HepG2 (cell line): ENCODE measurements around the gene IRF2BPL. TPM values are rescaled to one million over a fixed set of nuclear protein-coding genes. Genes with fewer than 3 reads are reported as not detected.
A peak's percentile ranks its signal among the peaks of the same experiment; 100 is the strongest.

Experiments
- CSRNP1 ChIP-seq: sonication (generic); formaldehyde crosslinking; IDR thresholded peaks from 2 replicates; pipeline ENCODE4 v1.8.1; 2023; ENCODE audit warnings: mild to moderate bottlenecking, missing genetic modification reagents
- HMG20B ChIP-seq: conservative IDR thresholded peaks from 2 replicates; pipeline ENCODE4 v1.6.1; 2016; ENCODE audit warnings: missing genetic modification reagents, missing compliant biosample characterization
- HOXA9 ChIP-seq: sonication (generic); formaldehyde crosslinking; IDR thresholded peaks from 2 replicates; pipeline ENCODE4 v1.8.1; 2022; ENCODE audit warnings: missing genetic modification reagents, mild to moderate bottlenecking, moderate library complexity, borderline replicate concordance
- IRF9 ChIP-seq: sonication (generic); formaldehyde crosslinking; IDR thresholded peaks from 2 replicates; pipeline ENCODE4 v1.8.0; 2022; ENCODE audit warnings: missing genetic modification reagents, mild to moderate bottlenecking, borderline replicate concordance
- NFATC3 ChIP-seq: sonication (generic); formaldehyde crosslinking; IDR thresholded peaks from 2 replicates; pipeline ENCODE4 v1.5.1; 2020; ENCODE audit warnings: mild to moderate bottlenecking, missing genetic modification reagents
- NKX3-1 ChIP-seq: sonication (generic); formaldehyde crosslinking; IDR thresholded peaks from 2 replicates; pipeline ENCODE4 v1.5.0; 2020; ENCODE audit warnings: missing genetic modification reagents
- PATZ1 ChIP-seq: sonication (generic); formaldehyde crosslinking; IDR thresholded peaks from 2 replicates; pipeline ENCODE4 v1.4.0; 2020; ENCODE audit warnings: missing genetic modification reagents
- RFXANK ChIP-seq: IDR thresholded peaks from 2 replicates; pipeline ENCODE4 v1.6.1; 2016
- SATB2 ChIP-seq: sonication (generic); formaldehyde crosslinking; IDR thresholded peaks from 2 replicates; pipeline ENCODE4 v1.5.0; 2020; ENCODE audit warnings: missing genetic modification reagents
- TFAP4 ChIP-seq: sonication (generic); IDR thresholded peaks from 2 replicates; pipeline ENCODE4 v1.6.1; 2016; ENCODE audit warnings: low read depth, borderline replicate concordance
- YY1 ChIP-seq: IDR thresholded peaks from 2 replicates; pipeline ENCODE4 v1.6.1; 2011; ENCODE audit warnings: low read length, low read depth, moderate library complexity, mild to moderate bottlenecking; ENCODE audit not compliant: insufficient read depth, insufficient replicate concordance
- ZBTB10 ChIP-seq: sonication (generic); formaldehyde crosslinking; IDR thresholded peaks from 2 replicates; pipeline ENCODE4 v1.4.0; 2020; ENCODE audit warnings: missing genetic modification reagents, borderline replicate concordance
- ZNF333 ChIP-seq: sonication (generic); formaldehyde crosslinking; IDR thresholded peaks from 2 replicates; pipeline ENCODE4 v1.4.0; 2020; ENCODE audit warnings: mild to moderate bottlenecking, missing genetic modification reagents, borderline replicate concordance
- ZNF513 ChIP-seq: sonication (generic); formaldehyde crosslinking; conservative IDR thresholded peaks from 2 replicates; pipeline ENCODE4 v1.5.0; 2020; ENCODE audit warnings: missing genetic modification reagents
- ZNF569 ChIP-seq: sonication (generic); formaldehyde crosslinking; IDR thresholded peaks from 2 replicates; pipeline ENCODE4 v1.5.0; 2020; ENCODE audit warnings: mild to moderate bottlenecking, missing genetic modification reagents, moderate library complexity, borderline replicate concordance
- ZNF572 ChIP-seq: sonication (generic); formaldehyde crosslinking; IDR thresholded peaks from 2 replicates; pipeline ENCODE4 v1.5.1; 2020; ENCODE audit warnings: mild to moderate bottlenecking, missing genetic modification reagents
- ZNF670 ChIP-seq: sonication (generic); formaldehyde crosslinking; IDR thresholded peaks from 2 replicates; pipeline ENCODE4 v1.8.0; 2022; ENCODE audit warnings: mild to moderate bottlenecking, missing genetic modification reagents, borderline replicate concordance
- ZNF775 ChIP-seq: sonication (generic); formaldehyde crosslinking; IDR thresholded peaks from 2 replicates; pipeline ENCODE4 v1.4.0; 2020; ENCODE audit warnings: missing genetic modification reagents, mild to moderate bottlenecking, moderate library complexity, borderline replicate concordance
- polyA plus RNA-seq, 8 experiments: library from polyadenylated mRNA; depleted of rRNA in 3 of 8; stranded (reverse) in 7 of 8; unstranded in 1 of 8; fragments of >200 nt; fragmentation: Illumina TruSeq in 4 of 8; extraction: Trizol in 4 of 8; gene quantifications; 2 replicates each; pipeline versions ENCODE4 v1.2.1 to v1.2.3, GENCODE V29; 2011 to 2016; ENCODE audit warnings: low read depth in 4 of 8, missing spikeins in 1 of 8, mixed read lengths in 1 of 8; ENCODE audit not compliant: insufficient read depth in 1 of 8
- total RNA-seq, 5 experiments: library from RNA; depleted of rRNA; stranded (reverse); fragments of >200 nt; fragmentation: Illumina TruSeq; extraction: Trizol; gene quantifications; 2 replicates each; pipeline ENCODE4 v1.2.3, GENCODE V29; 2016; ENCODE audit warnings: low read depth in 1 of 5

Gene IRF2BPL
- total and polyA plus RNA-seq, 2 of the 13 experiments (the other 11 are each of a cell fraction or from before 2014, with no cell fraction given): 6.6 to 8.4 TPM

- TF ChIP-seq ZBTB10 (CRISPR knock-in tag) (peak; percentile 89; the same call in 1 of the 2 replicates), ZNF513 (CRISPR knock-in tag) (no peak), CSRNP1 (no peak), NKX3-1 (CRISPR knock-in tag) (0 out of 2 replicates have a peak, but pooled peaks have one; percentile 58), ZNF569 (CRISPR knock-in tag) (no peak), YY1 (no peak), TFAP4 (peak; percentile 34; the same call in 1 of the 2 replicates), ZNF572 (CRISPR knock-in tag) (no peak), SATB2 (no peak), ZNF775 (no peak), HOXA9 (CRISPR knock-in tag) (no peak), PATZ1 (CRISPR knock-in tag) (peak; percentile 59; the same call in 1 of the 2 replicates), HMG20B (no peak), ZNF333 (CRISPR knock-in tag) (no peak), ZNF670 (CRISPR knock-in tag) (no peak), NFATC3 (CRISPR knock-in tag) (no peak), IRF9 (CRISPR knock-in tag) (no peak), RFXANK (CRISPR knock-in tag) (no peak)
These were observed 14.9 kb upstream of the IRF2BPL start (continued) for GRCh38 chr14:77043177-77043983.
